ENCODE measurements around the gene LLGL2. TPM values are rescaled to one million over a fixed set of nuclear protein-coding genes. Genes with fewer than 3 reads are reported as not detected.

The LLGL2 gene
- polyA plus RNA-seq, 1 donor (not counting 4 experiments of a cell fraction or from before 2014, with no cell fraction given): 13.8 TPM

DNA sequence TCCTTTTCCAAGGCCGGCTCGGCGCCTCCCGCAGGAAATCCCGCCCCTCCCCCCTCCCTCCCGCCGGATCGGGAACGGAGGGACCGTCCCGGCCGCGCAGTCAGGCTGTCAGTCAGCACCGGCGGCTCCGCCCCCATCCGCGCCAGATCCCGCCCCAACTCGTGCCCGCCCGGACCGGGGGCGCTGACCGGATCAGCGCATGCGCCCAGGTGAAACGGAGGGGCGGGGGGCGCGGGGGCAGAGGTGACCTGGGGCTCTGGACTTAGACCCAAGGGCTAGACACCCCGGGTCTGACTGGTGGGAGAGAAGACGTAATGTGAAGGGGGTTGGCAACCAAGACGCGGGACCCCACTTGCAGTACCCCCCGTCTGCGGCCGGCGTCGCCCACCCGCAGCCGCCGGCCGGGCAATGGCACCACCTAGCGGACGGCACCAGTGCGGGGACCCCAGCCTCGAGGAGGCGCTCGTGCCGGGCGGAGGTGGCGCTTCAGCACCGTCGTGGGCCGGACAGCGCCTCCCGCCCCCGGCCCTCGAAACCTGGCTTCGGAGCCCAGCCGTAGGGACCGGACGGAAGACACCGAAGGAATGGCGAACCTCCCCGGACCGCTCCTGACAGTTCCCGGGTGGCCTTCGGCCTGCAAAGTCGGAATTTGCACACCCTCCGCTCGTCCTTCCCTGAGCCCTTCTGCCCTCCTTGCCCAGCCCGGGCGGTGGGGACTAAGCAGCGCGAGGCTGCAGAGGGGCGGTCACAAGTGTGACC lies 9.8 kb upstream of the LLGL2 start, which contains the start of gene CASKIN2:
Gene CASKIN2, minus strand, starts transcription at position 42 of the 759 bp plus-strand sequence. CDS start 1,733 bp downstream, outside the sequence.
- H3K4me3 ChIP-seq (ENCODE audit: control insufficient read depth in 2 of 3, extremely low read depth in 1 of 3, insufficient read depth in 2 of 3, low read depth in 1 of 3, low read length in 3 of 3): peak within 1 kb of the TSS; percentile 63 to 85 (median 81)
- H3K4me1 ChIP-seq (ENCODE audit: control insufficient read depth, extremely low read depth, insufficient read depth, low read length): peaks cover 22% of the 10 kb centered on the region
- peaks cover 11% of the 10 kb centered on the region for H4K20me1 ChIP-seq (ENCODE audit: control insufficient read depth, extremely low read depth, insufficient read depth, low read length)
- H3K79me2 ChIP-seq (ENCODE audit: control insufficient read depth, insufficient read depth, low read length): peaks cover 23% of the 10 kb centered on the region
- H3K9me3 ChIP-seq (ENCODE audit: control insufficient read depth, low read depth, low read length): no peaks in the 10 kb centered on the region
- FAIRE-seq (no peak), DNase-seq (ENCODE audit: low read depth, low spot score) (no peak)
- H3K36me3 ChIP-seq (ENCODE audit: control insufficient read depth in 2 of 2, extremely low read depth in 1 of 2, insufficient read depth in 2 of 2, low read length in 2 of 2): peaks cover 7 to 21% of the 10 kb centered on the region in 2 experiments
- TF ChIP-seq, protein P1, sequence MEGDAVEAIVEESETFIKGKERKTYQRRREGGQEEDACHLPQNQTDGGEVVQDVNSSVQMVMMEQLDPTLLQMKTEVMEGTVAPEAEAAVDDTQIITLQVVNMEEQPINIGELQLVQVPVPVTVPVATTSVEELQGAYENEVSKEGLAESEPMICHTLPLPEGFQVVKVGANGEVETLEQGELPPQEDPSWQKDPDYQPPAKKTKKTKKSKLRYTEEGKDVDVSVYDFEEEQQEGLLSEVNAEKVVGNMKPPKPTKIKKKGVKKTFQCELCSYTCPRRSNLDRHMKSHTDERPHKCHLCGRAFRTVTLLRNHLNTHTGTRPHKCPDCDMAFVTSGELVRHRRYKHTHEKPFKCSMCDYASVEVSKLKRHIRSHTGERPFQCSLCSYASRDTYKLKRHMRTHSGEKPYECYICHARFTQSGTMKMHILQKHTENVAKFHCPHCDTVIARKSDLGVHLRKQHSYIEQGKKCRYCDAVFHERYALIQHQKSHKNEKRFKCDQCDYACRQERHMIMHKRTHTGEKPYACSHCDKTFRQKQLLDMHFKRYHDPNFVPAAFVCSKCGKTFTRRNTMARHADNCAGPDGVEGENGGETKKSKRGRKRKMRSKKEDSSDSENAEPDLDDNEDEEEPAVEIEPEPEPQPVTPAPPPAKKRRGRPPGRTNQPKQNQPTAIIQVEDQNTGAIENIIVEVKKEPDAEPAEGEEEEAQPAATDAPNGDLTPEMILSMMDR (optimal IDR thresholded peaks at IDR 0.05 in 1 of 3, IDR thresholded peaks at IDR 0.05 in 1 of 3, conservative IDR thresholded peaks at IDR 0.05 in 1 of 3; ENCODE audit: extremely low read depth in 1 of 3, insufficient read depth in 2 of 3, low read length in 3 of 3): peak; percentile 82 to 99 (median 96)
- no peak for TF ChIP-seq EZH2 (IDR thresholded peaks at IDR 0.05; ENCODE audit: low read length)
- peak within 1 kb of the TSS; percentile 98 for H2AFZ ChIP-seq (ENCODE audit: control insufficient read depth, low read length)
- peak within 1 kb of the TSS; percentile 96 for H3K4me2 ChIP-seq (ENCODE audit: control insufficient read depth, extremely low read depth, insufficient read depth, low read depth, low read length)
- H3K9ac ChIP-seq (ENCODE audit: control insufficient read depth, extremely low read depth, insufficient read depth, low read length): peak within 1 kb of the TSS; percentile 76
- H3K27ac ChIP-seq (ENCODE audit: control insufficient read depth, insufficient read depth, low read length): peak within 1 kb of the TSS; percentile 29
- no peaks in the 10 kb centered on the region for H3K27me3 ChIP-seq (ENCODE audit: control insufficient read depth, extremely low read depth, insufficient read depth, low read length)
- dilution Hi-C loops (cut with MboI; ENCODE audit: extremely low pct_ligation_motif_present, low sequenced_read_pairs): no loop called here
- peaks cover 7% of the 10 kb centered on the region for H3K9me1 ChIP-seq (ENCODE audit: control insufficient read depth, extremely low read depth, insufficient read depth, low read length)

- H4K20me1 ChIP-seq (ENCODE audit: control insufficient read depth, extremely low read depth, insufficient read depth, low read length): peaks cover 11% of the 10 kb centered on the region
- TF ChIP-seq, protein P1 (optimal IDR thresholded peaks at IDR 0.05 in 1 of 3, IDR thresholded peaks at IDR 0.05 in 1 of 3, conservative IDR thresholded peaks at IDR 0.05 in 1 of 3; ENCODE audit: extremely low read depth in 1 of 3, insufficient read depth in 2 of 3, low read length in 3 of 3): peak in 1 of 3 experiments; percentile 25
- TF ChIP-seq EZH2 (IDR thresholded peaks at IDR 0.05; ENCODE audit: low read length): no peak
Observed at GRCh38 chr17:75516255-75516618, 9.3 kb upstream of the LLGL2 start, which contains the start of gene TSEN54. TSEN54 (plus strand) TSS chr17:75516528; CDS start chr17:75516561, 33 bp downstream.

More at GRCh38 chr17:75516255-75516618, 9.3 kb upstream of the LLGL2 start, which contains the start of gene TSEN54:
- Histone ChIP-seq H3K9me3 (ENCODE audit: control insufficient read depth, low read depth, low read length) (no peaks in the 10 kb centered on the region), H3K9ac (ENCODE audit: control insufficient read depth, extremely low read depth, insufficient read depth, low read length) (peak within 1 kb of the TSS; percentile 76), H3K9me1 (ENCODE audit: control insufficient read depth, extremely low read depth, insufficient read depth, low read length) (peaks cover 7% of the 10 kb centered on the region), H3K27me3 (ENCODE audit: control insufficient read depth, extremely low read depth, insufficient read depth, low read length) (no peaks in the 10 kb centered on the region), H3K79me2 (ENCODE audit: control insufficient read depth, insufficient read depth, low read length) (peaks cover 23% of the 10 kb centered on the region), H3K36me3 (ENCODE audit: control insufficient read depth in 2 of 2, extremely low read depth in 1 of 2, insufficient read depth in 2 of 2, low read length in 2 of 2) (peaks cover 8 to 21% of the 10 kb centered on the region in 2 experiments), H3K4me1 (ENCODE audit: control insufficient read depth, extremely low read depth, insufficient read depth, low read length) (peaks cover 22% of the 10 kb centered on the region), H2AFZ (ENCODE audit: control insufficient read depth, low read length) (peak within 1 kb of the TSS; percentile 98), H3K27ac (ENCODE audit: control insufficient read depth, insufficient read depth, low read length) (peak within 1 kb of the TSS; percentile 29), H3K4me2 (ENCODE audit: control insufficient read depth, extremely low read depth, insufficient read depth, low read depth, low read length) (peak within 1 kb of the TSS; percentile 96), H3K4me3 (ENCODE audit: control insufficient read depth in 2 of 3, extremely low read depth in 1 of 3, insufficient read depth in 2 of 3, low read depth in 1 of 3, low read length in 3 of 3) (peak within 1 kb of the TSS; percentile 80 to 85 (median 81))
- dilution Hi-C loops (cut with MboI; ENCODE audit: extremely low pct_ligation_motif_present, low sequenced_read_pairs): no loop called here
- DNase-seq (ENCODE audit: low read depth, low spot score) (no peak), FAIRE-seq (no peak)

Data from keratinocyte (primary cell).